ENCODE results near the gene LETM1.

LETM1 gene

GRCh38 chr4:1763070-1763549 lies 92.8 kb downstream of the LETM1 start:
- DNase-seq (ENCODE audit: low spot score), result no peak

- no peak for DNase-seq (ENCODE audit: low spot score)
Measured at GRCh38 chr4:1762264-1763010, 93.5 kb downstream of the LETM1 start.

All from globus pallidus (tissue), 1 donor.